IPS DF 4.7 (cell line): ENCODE results near the gene MORC4.
"Not testable (repeated sequence)": the region's sequence is repeated elsewhere in the genome, so short reads cannot be mapped to it uniquely, and the experiment has no call there.

Source experiments
- DNase-seq: peaks from one replicate; pipeline ENCODE4 v3.0.0-alpha.2; 2013; ENCODE audit warnings: low spot score; ENCODE audit errors: extremely low read depth

The MORC4 gene

GRCh38 chrX:107000013-107000515, at the start of gene MORC4:
Gene MORC4 (minus strand): TSS chrX:107000212. CDS start chrX:106999969, 243 bp downstream.
- DNase-seq: no peak

GRCh38 chrX:107047622-107048021, 47.6 kb upstream of the MORC4 start:
- no peak for DNase-seq

- no peak for DNase-seq
Measured at GRCh38 chrX:107029752-107030151, 29.7 kb upstream of the MORC4 start.

- no peak for DNase-seq
Measured at GRCh38 chrX:107025545-107025944, 25.5 kb upstream of the MORC4 start.

- no peak for DNase-seq
Measured at GRCh38 chrX:107014936-107015335, 14.9 kb upstream of the MORC4 start.

GRCh38 chrX:107008034-107008433, 8.0 kb upstream of the MORC4 start:
- DNase-seq: no peak

GRCh38 chrX:106999002-106999975, 723 bp downstream of the MORC4 start:
- no peak for DNase-seq

- DNase-seq: no peak
Measured at GRCh38 chrX:106997611-106998010, 2.4 kb downstream of the MORC4 start.

GRCh38 chrX:106995678-106996077, 4.3 kb downstream of the MORC4 start:
- no peak for DNase-seq

GRCh38 chrX:106987488-106987887, 12.5 kb downstream of the MORC4 start:
- no peak for DNase-seq

- DNase-seq: no peak
Measured at GRCh38 chrX:106980952-106981626, 18.9 kb downstream of the MORC4 start.

GRCh38 chrX:106976416-106976815, 23.6 kb downstream of the MORC4 start:
- no peak for DNase-seq

GRCh38 chrX:106973433-106974149, 26.4 kb downstream of the MORC4 start:
- no peak for DNase-seq

GRCh38 chrX:106972896-106973295, 27.1 kb downstream of the MORC4 start:
- no peak for DNase-seq

GRCh38 chrX:106966547-106966946, 33.5 kb downstream of the MORC4 start:
- DNase-seq: not testable (repeated sequence)

- DNase-seq: no peak
Measured at GRCh38 chrX:106964290-106964689, 35.7 kb downstream of the MORC4 start.

GRCh38 chrX:106963111-106963510, 36.9 kb downstream of the MORC4 start:
- DNase-seq: no peak

- no peak for DNase-seq
Measured at GRCh38 chrX:106959901-106960300, 40.1 kb downstream of the MORC4 start.

GRCh38 chrX:106957856-106958255, 42.2 kb downstream of the MORC4 start:
- DNase-seq: no peak

GRCh38 chrX:106955004-106955772, 44.8 kb downstream of the MORC4 start:
- DNase-seq: no peak

GRCh38 chrX:106954041-106954440, 46.0 kb downstream of the MORC4 start:
- DNase-seq: no peak
